ENCODE data around the gene CNTNAP2.

GRCh38 chr7:148151778-148152177 is 2035.2 kb downstream of the CNTNAP2 start:
- TF ChIP-seq CTCF (IDR thresholded peaks at IDR 0.05) = no peak
- TF ChIP-seq EP300 (IDR thresholded peaks at IDR 0.05) = no peak
- TF ChIP-seq POLR2A (IDR thresholded peaks at IDR 0.05) = no peak
- TF ChIP-seq POLR2AphosphoS5 (IDR thresholded peaks at IDR 0.05) = no peak

All from stomach (tissue), 4 donors.